Esophagus mucosa (tissue), 1 donor: ENCODE measurements around the gene RGL2. TPM values are rescaled to one million over a fixed set of nuclear protein-coding genes. Genes with fewer than 3 reads are reported as not detected.
"Not testable (repeated sequence)": the region's sequence is repeated elsewhere in the genome, so short reads cannot be mapped to it uniquely, and the experiment has no call there.

Experiments
- ATAC-seq: fragments of 200-7000 bp; cut with Tn5 transposase; one replicate; pipeline ENCODE4 v1.9.1; 2020
- total RNA-seq: library from RNA; stranded (reverse); gene quantifications from one replicate; pipeline ENCODE4 v1.2.4, GENCODE V29; 2023
- donor health status: DM: yes; HTN: yes; CAD: no.

Gene RGL2
- total RNA-seq, 1 donor from 2014 or later = 55.8 TPM

DNA sequence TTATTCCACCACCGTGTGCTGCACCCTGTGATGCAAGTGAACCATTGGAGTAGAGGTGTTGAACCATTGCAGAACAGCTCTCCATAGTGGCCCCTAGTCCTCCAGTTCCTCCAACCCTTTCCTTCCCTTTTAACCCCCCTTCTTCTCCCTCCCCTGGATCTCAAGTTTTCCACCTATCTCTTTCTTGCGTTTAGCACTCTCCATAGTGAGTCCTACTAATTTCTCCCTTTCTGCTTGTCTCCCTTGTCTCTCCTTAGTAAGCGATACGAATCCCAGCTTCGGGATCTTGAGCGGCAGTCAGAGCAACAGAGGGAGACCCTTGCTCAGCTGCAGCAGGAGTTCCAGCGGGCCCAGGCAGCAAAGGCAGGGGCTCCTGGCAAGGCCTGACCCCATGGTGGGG lies 8.3 kb downstream of the RGL2 start:
- ATAC-seq = no peak

DNA sequence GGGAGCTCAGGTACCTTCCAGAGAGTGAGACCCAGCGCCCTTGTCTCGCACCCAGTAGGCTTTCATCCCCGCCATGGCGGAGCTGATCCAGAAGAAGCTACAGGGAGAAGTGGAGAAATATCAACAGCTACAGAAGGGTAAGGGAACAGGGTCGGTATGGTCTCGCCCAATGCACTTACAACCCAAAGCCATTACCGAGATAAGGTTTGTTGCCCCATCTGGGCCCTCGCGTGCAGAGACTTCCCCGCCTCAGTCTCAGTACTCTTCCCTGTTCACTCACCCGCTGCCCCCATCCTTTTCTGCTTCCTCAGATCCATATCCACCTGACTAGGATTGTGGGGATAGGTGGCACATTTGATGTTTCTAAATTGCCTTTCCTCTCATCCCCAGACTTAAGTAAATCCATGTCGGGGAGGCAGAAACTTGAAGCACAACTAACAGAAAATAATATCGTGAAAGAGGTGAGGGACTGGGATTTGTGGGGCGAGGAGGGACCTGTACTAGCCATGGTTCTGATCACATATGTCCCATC lies 8.9 kb downstream of the RGL2 start:
- peak; percentile 6 for ATAC-seq

DNA sequence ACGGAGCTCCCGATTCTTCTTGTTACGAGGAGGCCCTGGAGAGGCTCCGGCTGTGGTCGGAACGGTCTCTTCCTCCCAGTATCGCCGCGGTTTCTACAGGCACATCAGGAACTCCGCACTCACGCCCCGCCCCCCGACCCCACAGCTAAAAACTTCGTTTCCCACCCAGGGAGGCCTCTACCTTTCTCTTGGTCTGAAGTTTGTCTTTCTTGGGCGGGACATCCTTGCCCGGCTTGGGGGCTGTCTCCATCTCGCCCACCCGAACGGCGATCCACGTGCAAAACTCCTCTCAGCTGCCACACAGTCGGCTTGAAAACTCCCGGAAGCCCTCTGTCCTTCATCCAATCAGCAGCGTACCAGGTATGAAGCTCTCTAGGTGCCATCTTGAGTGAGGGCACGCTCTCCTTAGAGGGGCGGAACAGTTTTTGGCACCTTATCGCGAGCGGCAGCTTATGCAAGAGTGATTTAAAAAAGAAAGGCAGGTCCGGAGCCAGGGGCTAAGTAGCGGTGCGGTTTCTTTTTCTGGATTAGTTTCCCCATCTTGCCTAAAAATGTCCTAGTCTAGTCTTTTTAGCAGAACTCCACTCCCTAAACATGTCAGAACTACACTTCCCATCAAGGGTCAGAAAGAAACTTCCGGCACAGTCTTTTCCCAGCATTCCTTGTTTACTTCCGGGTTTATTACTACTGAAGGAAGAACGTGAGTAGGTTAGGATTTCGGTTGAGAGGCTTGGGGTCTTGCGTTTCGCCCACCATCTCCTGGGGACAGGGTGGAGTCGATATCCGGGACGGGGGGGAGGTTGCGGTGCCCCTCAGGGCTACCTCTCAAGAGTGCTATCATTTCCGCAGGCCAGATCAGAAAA lies 9.6 kb downstream of the RGL2 start, which contains the start of the genes PFDN6 and WDR46:
PFDN6 (plus strand) TSS at position 681 of the 863 bp plus-strand sequence. CDS start 256 bp downstream, outside the sequence.
WDR46 (minus strand) TSS at position 319 of the 863 bp plus-strand sequence; CDS start at position 250, 69 bp downstream.
- peak; percentile 88 for ATAC-seq

DNA sequence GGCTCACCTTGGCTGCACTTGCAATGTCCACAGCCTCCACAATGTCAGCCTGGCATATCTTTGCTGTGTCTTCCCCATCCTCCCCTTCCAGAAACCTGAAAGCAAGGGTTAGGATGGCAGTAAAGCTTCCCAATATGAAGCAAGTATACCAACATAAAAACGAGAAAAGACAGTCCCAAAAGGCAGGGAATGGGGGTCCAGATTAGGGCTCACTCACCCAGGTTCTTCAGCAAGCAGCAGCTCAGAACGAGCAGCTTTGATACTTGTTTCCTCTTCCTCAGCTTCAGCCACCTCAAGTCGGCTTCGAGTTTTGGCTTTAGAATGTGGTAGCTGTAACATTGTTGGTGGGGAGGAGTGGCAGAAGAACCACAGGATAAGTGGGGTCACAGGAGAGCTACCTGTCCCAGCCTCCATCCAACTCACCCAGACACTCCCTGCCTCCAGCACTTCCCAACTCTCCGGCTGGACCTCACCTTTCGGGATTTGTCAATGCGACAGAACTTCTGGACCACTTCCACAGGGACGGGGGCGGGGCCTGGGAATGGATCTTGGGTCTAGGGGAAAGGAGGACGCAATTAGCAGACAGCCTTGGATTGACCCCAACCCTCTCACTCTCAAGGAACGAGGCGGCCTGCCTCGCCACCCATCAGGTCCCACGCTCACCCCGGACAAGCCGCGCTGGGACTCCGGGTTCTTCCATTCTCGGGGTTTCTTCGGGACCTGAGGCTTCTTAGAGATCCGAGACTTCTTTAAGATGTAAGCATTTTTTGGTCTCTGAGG lies 10.4 kb downstream of the RGL2 start:
- ATAC-seq = no peak

DNA sequence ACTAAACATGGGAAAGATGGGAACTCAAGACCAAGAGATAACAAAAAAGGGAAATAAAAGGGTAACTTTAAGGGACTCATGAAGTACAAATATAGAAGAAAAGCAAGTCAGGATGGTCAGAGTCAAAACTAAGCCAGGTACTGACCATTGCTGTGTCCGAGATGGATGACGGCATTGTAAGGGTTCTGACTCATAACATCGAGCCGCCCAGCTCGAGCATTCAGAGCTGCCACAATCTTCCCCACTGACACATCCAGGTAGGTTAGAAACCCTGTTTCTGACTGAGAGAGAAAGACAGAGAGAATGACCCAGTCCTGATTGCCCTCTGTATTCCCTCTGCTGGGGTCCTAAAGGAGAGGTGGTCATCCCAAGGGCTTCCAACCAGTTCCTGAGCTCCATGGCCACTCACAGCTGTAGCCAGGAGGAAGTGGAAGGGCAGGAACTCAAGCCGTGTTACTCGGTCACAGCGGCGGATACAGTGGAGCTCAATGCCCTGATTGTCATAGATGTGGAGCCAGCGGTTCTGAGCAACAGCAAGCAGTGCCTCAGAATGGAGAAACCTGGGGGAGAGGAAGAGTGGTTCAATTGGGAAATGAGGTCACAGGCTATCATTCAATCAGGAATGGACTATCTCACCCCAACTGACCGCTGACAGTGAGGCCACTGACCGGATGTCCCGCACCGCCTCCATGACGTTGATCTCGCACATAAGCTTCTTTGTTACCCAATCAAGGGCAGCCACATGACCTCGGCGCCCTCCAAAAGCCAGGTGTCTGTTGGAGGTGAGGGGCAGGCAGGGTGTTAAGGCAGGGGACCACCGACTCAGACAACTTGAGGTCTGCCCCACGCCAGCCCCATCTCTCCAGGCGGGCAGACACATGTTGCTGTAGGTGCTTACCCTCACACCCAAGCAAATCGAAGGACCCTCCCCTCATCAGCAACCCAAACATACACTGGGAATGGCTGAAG lies 11.5 kb downstream of the RGL2 start:
- no peak for ATAC-seq

DNA sequence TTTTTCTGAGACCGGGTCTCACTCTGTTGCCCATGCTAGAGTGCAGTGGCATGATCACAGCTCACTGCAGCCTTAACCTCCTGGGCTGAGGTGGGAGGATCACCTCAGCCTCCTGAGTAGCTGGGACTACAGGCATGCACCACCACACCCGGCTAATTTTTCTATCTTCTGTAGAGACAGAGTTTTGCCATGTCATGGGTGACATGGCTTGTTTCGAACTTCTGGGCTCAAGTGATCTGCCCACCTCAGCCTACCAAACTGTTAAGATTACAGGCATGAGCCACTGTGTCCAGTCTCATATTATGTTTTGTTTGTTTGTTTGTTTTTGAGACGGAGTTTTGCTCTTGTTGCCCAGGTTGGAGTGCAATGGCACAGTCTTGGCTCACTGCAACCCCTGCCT lies 13.5 kb downstream of the RGL2 start:
- ATAC-seq = not testable (repeated sequence)

DNA sequence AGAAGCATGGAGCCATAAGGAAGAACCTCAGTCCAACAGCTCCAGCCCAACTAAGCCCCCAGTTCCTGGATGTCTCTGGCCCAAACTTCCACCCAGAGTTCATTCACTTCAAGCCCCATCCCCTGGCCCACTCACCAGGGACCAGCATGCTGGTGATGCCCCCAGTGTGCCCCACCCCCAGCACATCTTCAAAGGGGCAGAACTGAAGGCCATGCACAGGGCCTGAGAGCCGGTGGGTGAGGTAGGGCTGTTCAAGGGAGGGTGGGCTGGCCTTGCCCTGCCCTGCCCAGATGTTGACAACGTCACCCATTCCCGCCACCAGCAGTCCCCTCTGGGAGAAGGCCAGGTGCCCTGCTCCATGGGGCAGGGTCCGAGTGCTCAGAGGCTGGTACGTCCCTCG lies 18.2 kb downstream of the RGL2 start:
- no peak for ATAC-seq

DNA sequence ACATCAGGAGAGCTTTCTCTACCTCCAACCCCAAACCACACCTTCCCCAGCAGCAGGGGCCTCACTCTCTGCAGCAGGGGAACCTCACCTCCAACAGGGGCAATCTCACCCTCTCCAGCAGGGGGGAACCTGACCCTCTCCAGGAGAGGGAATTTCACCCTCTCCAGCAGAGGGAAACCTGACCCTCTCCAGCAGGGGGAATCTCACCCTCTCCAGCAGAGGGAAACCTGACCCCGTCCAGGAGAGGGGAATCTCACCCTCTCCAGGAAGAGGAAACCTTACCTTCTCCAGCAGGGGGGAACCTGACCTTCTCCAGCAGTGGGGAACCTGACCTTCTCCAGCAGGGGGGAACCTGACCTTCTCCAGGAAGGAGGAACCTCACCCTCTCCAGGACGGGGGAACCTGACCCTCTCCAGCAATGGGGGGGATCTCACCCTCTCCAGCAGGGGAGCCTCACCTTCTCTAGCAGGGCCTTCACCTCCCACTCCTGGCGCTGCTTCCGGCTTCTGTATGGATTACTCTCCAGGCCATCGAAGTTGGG lies 18.7 kb downstream of the RGL2 start:
- ATAC-seq = peak; percentile 17

DNA sequence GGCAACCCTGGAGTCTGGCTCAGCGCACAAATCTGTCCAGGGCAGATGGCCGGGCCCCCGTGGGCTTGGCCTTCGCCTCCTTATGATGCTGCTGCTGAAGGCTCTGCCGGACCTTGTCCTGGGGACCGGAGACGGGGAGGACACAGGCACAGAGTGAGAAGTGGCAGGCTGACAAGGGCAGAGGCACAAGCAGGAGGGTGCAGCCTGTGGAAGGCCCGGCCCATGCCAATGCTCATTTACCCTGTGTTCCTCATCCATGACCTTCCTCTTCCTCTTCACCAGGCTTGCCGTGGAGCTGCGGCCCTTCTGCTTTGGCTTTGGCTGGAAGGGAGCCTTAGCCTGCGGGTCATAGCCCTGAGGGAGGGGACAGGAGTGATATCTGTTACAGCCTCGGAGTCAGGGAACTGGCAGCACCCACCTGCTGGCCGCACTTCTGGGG lies 19.5 kb downstream of the RGL2 start:
- no peak for ATAC-seq

DNA sequence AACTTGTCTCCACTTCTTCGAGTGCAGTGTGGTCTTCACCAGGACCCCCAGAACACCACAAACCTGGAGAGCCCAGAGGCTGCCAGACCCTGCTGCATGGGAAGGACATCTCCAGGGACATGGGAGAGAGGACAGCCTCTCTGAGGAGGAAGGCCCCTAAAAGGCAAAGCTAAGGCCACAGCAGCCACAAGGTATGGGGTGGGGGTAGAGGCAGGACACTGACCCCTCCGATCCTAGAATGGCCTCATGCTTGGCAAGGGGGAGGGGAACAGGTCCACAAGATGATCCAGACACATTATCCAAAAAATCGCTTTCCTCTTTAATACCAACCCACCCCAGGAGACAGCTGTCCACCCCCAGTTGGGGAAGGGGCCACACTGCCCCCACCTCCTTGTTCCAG lies 19.9 kb downstream of the RGL2 start:
- ATAC-seq = no peak

DNA sequence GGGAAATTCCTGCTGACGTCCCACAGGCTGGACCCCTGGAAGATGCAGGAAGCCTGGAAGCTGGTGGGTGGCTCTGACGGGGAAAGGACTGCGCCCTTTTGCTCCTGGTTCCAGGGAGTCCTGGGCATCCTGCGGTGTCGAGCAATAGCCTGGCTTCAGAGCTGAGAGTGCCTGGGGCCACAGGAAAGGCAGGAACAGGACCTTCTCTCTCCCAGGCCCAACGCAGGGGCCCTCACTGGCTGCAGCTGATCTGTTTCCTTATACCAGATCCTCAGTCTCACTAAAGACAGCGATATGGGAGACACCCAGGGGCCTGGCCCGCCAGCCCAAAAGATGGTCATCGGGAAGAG lies 20.4 kb downstream of the RGL2 start:
- no peak for ATAC-seq

DNA sequence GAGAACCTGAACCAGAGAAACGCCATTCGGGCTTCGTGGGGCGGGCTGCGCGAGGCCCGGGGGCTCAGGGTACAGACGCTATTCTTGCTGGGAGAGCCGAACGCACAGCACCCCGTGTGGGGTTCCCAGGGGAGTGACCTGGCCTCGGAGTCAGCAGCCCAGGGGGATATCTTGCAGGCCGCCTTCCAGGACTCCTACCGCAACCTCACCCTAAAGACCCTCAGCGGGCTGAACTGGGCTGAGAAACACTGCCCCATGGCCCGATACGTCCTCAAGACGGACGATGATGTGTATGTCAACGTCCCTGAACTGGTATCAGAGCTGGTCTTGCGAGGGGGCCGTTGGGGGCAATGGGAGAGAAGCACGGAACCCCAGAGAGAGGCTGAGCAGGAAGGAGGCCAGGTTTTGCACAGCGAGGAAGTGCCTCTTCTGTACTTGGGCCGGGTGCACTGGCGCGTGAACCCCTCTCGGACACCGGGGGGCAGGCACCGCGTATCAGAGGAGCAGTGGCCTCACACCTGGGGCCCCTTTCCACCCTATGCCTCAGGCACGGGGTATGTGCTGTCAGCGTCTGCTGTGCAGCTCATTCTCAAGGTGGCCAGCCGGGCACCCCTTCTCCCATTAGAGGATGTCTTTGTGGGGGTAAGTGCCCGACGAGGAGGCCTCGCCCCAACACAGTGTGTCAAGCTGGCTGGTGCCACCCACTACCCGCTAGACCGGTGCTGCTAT lies 20.9 kb downstream of the RGL2 start:
- peak; percentile 3 for ATAC-seq

DNA sequence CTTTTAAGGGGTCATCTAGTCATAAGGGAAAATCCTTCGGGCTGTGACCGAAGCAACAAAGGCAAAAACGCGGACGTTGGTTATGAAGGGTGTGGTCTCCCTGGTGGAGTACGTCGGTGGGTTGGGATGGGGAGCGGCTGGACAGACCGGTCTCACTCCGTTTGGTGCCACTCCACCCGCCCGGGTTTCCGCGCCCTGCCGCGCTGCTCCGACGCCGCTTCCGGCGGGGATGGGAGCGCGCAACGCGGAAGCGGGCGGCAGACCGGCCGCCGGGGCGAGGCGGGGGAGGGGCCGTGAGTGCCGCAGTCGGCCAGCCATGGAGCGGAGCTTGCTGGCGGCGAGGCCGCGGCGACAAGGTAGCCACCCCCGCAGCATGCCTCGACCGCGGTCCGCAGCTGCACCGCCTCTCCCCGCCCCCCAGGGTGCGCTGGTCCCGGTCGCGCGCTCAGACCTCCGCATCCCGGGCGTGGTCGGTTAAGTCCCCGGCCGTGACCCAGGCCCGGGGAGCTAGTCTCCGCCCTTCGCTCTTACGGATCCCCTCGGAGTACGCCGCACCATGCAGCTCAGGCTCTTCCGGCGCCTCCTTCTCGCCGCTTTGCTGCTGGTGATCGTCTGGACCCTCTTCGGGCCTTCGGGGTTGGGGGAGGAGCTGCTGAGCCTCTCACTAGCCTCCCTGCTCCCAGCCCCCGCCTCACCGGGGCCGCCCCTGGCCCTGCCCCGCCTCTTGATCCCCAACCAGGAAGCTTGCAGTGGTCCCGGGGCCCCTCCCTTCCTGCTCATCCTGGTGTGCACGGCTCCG lies 21.7 kb downstream of the RGL2 start, which contains the start of gene B3GALT4:
B3GALT4 (plus strand) TSS at position 260 of the 799 bp plus-strand sequence; CDS start at position 557, 297 bp downstream.
- ATAC-seq = peak; percentile 85

DNA sequence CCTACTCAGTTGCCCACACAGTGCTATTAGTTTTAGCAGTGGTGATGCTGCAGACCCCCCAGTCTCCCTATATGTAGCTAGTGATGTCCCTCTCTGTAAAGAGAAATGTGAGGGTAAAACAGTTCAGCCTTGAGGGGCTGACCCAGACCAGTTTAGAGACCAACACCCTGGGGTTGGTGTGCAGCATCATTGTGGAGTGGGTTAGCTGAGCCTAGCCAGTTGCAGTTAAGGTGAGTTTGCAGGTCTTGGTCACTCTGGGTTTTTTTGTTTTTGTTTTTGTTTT lies 22.2 kb downstream of the RGL2 start:
- ATAC-seq = no peak

DNA sequence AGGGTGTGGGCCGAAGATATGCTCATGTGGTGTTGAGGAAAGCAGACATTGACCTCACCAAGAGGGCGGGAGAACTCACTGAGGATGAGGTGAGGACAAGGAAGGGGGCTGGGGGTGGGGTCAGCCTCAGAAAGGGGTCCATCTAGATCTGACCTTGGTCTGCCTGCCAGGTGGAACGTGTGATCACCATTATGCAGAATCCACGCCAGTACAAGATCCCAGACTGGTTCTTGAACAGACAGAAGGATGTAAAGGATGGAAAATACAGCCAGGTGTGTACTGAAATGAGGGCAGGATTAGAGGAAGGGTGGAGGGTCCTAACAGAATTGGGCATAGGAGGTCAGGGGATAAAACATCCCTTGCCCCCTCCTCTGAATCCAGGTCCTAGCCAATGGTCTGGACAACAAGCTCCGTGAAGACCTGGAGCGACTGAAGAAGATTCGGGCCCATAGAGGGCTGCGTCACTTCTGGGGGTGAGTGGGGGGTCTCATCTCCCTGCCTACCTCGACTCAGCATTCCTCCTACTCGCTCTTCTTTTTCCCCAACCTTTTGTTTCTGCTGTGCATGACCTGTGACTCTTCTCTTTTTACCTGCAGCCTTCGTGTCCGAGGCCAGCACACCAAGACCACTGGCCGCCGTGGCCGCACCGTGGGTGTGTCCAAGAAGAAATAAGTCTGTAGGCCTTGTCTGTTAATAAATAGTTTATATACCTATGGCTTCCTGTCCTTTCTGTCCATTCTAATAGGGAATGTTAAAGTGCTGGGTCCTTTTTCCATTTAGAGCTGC lies 22.8 kb downstream of the RGL2 start:
- not testable (repeated sequence) for ATAC-seq

DNA sequence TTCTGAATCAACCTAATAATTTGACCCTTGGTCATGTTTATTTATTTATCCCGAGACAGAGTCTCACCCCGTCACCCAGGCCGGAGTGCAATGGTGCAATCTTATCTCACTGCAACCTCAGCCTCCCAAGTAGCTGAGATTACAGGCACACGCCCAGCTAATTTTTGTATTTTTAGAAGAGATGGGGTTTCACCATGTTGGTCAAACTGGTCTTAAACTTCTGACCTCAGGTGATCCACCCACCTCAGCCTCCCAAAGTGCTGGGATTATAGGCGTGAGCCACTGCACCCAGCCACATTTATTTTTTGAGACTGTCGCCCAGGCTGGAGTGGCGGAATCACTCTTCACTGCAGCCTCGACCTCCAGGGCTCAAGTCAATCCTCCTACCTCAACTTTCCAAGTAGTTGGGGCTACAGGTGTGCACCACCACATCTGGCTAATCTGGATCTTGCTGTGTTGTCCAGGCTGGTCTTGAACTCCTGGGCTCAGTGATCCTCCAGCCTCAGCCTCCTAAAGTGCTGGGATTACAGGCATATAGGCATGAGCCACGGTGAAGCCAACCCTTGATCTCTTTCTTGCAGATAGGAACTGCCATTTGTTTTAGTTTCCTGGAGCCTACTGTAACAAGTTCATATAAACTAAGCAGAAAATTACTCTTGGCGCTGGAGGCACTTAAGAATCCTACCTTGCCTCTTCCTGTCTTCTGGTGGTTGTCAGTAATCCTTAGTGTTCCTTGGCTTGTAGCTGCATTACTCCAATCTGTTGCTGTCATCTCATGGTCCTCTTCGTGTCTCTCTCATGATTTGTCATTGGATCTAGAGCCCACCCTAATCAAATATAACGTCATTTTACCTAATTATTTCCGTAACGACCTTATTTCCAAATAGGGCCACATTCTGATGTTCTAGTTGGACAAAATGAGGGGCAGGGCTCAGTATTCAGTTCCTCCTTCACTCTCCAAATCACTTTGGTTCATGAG lies 24.5 kb downstream of the RGL2 start:
- no peak for ATAC-seq

DNA sequence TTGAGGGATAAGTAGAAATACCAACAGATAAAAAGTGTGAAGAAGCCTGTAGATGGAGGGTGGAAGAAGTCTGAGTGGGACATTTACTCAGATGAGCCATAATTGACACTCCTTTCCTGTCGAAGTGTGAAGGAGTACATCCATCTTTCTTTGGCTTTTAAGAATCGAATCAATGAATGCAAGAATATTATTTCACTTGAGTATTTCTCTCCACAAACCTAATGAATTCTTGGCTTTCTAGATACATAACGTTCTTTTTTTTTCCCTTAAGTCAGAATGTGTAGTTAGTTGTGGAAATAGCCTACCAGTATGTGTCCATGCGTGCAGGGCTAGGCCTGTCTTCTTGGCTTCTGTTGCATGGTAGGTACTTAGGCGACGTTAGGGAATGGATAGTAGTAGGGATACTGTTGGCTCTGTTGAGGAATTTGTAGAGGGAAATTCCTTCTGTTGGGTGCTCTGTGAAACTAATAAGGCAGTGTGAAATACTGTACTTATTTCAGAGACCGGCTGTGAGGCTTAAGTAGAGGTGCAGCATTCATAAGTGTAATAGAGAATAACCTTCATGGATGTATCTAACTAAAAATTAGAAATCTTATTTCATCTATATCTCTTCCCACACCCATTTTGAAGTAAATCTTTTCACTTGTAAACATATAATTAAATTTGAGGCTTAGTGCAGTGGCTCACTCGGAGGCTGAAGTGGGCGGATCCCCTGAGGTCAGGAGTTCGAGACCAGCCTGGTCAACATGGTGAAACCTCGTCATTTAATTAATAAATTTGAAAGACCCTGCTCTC lies 25.4 kb downstream of the RGL2 start:
- no peak for ATAC-seq
